Limb (tissue), 2 donors: ENCODE data around the gene CADM1.

Source experiments
- DNase-seq, 2 donors: peaks; one replicate each; pipeline ENCODE4 v3.0.0-alpha.2; 2016; ENCODE audit errors: extremely low spot score in 2 of 2

CADM1 gene

GRCh38 chr11:115215694-115216617 is 288.3 kb downstream of the CADM1 start:
- no peak for DNase-seq

- no peak for DNase-seq
Measured at GRCh38 chr11:115214644-115215234, 289.5 kb downstream of the CADM1 start.

GRCh38 chr11:115213007-115213406 is 291.2 kb downstream of the CADM1 start:
- no peak for DNase-seq

GRCh38 chr11:115208808-115209259 is 295.4 kb downstream of the CADM1 start:
- DNase-seq, result no peak

GRCh38 chr11:115207916-115208315 is 296.3 kb downstream of the CADM1 start:
- DNase-seq, result no peak

GRCh38 chr11:115207166-115207591 is 297.0 kb downstream of the CADM1 start:
- no peak for DNase-seq

GRCh38 chr11:115206365-115207022 is 297.7 kb downstream of the CADM1 start:
- no peak for DNase-seq

- no peak for DNase-seq
Measured at GRCh38 chr11:115202900-115203552, 301.2 kb downstream of the CADM1 start.

GRCh38 chr11:115202074-115202473 is 302.1 kb downstream of the CADM1 start:
- no peak for DNase-seq

- peak; percentile 57 to 78 for DNase-seq
Measured at GRCh38 chr11:115201111-115201792, 303.0 kb downstream of the CADM1 start.

- DNase-seq, result no peak
Measured at GRCh38 chr11:115199481-115200069, 304.6 kb downstream of the CADM1 start.

GRCh38 chr11:115198321-115198741 is 305.9 kb downstream of the CADM1 start:
- no peak for DNase-seq

- DNase-seq, result no peak
Measured at GRCh38 chr11:115197433-115197832, 306.8 kb downstream of the CADM1 start.

- no peak for DNase-seq
Measured at GRCh38 chr11:115197031-115197430, 307.2 kb downstream of the CADM1 start.

GRCh38 chr11:115194802-115195110 is 309.5 kb downstream of the CADM1 start:
- DNase-seq, result no peak

- no peak for DNase-seq
Measured at GRCh38 chr11:115193914-115194801, 310.1 kb downstream of the CADM1 start.

- no peak for DNase-seq
Measured at GRCh38 chr11:115191761-115192160, 312.5 kb downstream of the CADM1 start.

- no peak for DNase-seq
Measured at GRCh38 chr11:115190196-115190595, 314.0 kb downstream of the CADM1 start.

- DNase-seq, result no peak
Measured at GRCh38 chr11:115188898-115189278, 315.3 kb downstream of the CADM1 start.
